Epithelial cell of esophagus (primary cell): Measurements from ENCODE around the gene KLHL5.

ENCODE experiments used
- DNase-seq: peaks from one replicate; pipeline ENCODE4 v3.0.0; 2010; ENCODE audit warnings: low read depth
- H3K4me3 ChIP-seq: 2 replicates; pipeline ENCODE4 v1.5.1; 2011; ENCODE audit warnings: mild to moderate bottlenecking, low read length, control low read depth
- CTCF ChIP-seq: IDR thresholded peaks from 2 replicates; pipeline ENCODE4 v1.5.1; 2011; ENCODE audit warnings: low read depth, mild to moderate bottlenecking, low read length, control low read depth, inconsistent platforms; ENCODE audit not compliant: insufficient read depth; ENCODE audit errors: missing control alignments

KLHL5 gene

GRCh38 chr4:39043058-39043860 lies 18.8 kb upstream of the KLHL5 start:
- peak; percentile 53 for DNase-seq
- no peak for TF ChIP-seq CTCF
- no peak overlapping the region for H3K4me3 ChIP-seq

GRCh38 chr4:39043861-39044363 lies 18.1 kb upstream of the KLHL5 start:
- DNase-seq: peak; percentile 45
- peak overlapping the region; percentile 66 for H3K4me3 ChIP-seq

GRCh38 chr4:39044364-39044955 lies 17.6 kb upstream of the KLHL5 start:
- peak; percentile 94 for DNase-seq
- TF ChIP-seq CTCF: no peak
- H3K4me3 ChIP-seq: peak overlapping the region; percentile 66

More at GRCh38 chr4:39043861-39044363, 18.1 kb upstream of the KLHL5 start:
- TF ChIP-seq CTCF: no peak

GRCh38 chr4:39044956-39045826 lies 16.8 kb upstream of the KLHL5 start:
- peak overlapping the region; percentile 66 for H3K4me3 ChIP-seq
- no peak for DNase-seq
- no peak for TF ChIP-seq CTCF

- peak overlapping the region; percentile 66 for H3K4me3 ChIP-seq
- DNase-seq: peak; percentile 73
- no peak for TF ChIP-seq CTCF
Observed at GRCh38 chr4:39045827-39046221, 16.2 kb upstream of the KLHL5 start.

DNA sequence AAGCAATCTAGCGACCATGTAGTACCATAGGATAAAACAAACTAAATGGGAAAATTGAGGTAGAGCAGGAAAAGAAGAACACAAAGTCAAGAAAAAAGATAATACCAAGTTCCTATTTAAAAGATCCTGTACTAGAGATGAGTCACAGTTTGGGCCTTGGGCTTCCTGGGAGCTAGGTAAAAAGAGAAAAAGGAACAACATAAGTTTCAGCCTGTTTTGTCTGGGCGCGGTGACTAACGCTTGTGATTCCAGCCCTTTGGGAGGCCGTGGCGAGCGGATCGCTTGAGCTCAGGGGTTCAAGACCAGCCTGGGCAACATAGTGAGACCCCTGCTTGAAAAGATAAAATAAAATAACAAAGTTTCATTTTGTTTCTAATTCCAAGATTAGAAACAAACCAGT lies 15.8 kb upstream of the KLHL5 start:
- H3K4me3 ChIP-seq: peak overlapping the region; percentile 18
- peak; percentile 94 for DNase-seq
- TF ChIP-seq CTCF: no peak
